Stimulated activated naive CD8-positive, alpha-beta T cell treated with anti-CD3 and anti-CD28 coated beads, Interleukin-15, Interleukin-2, amounts not matched to agents 100 ng/mL and 50 ng/mL, for 24 hours (primary cell): Measurements from ENCODE around the gene PITPNC1.

Source experiments
- H3K27ac Mint-ChIP-seq: one replicate; pipeline ENCODE4 v1.8.0; 2021; ENCODE audit warnings: mild to moderate bottlenecking, mixed read lengths
- H3K27me3 Mint-ChIP-seq: one replicate; pipeline ENCODE4 v1.8.0; 2021; ENCODE audit warnings: mixed read lengths
- H3K36me3 Mint-ChIP-seq: one replicate; pipeline ENCODE4 v1.8.0; 2021; ENCODE audit warnings: low read depth, mixed read lengths
- H3K4me1 Mint-ChIP-seq: one replicate; pipeline ENCODE4 v1.8.0; 2021; ENCODE audit warnings: low read depth, mixed read lengths
- H3K4me3 Mint-ChIP-seq: one replicate; pipeline ENCODE4 v1.8.0; 2021; ENCODE audit warnings: mild to moderate bottlenecking, mixed read lengths
- H3K9me3 Mint-ChIP-seq: one replicate; pipeline ENCODE4 v1.8.0; 2021; ENCODE audit warnings: mixed read lengths

PITPNC1 gene

DNA sequence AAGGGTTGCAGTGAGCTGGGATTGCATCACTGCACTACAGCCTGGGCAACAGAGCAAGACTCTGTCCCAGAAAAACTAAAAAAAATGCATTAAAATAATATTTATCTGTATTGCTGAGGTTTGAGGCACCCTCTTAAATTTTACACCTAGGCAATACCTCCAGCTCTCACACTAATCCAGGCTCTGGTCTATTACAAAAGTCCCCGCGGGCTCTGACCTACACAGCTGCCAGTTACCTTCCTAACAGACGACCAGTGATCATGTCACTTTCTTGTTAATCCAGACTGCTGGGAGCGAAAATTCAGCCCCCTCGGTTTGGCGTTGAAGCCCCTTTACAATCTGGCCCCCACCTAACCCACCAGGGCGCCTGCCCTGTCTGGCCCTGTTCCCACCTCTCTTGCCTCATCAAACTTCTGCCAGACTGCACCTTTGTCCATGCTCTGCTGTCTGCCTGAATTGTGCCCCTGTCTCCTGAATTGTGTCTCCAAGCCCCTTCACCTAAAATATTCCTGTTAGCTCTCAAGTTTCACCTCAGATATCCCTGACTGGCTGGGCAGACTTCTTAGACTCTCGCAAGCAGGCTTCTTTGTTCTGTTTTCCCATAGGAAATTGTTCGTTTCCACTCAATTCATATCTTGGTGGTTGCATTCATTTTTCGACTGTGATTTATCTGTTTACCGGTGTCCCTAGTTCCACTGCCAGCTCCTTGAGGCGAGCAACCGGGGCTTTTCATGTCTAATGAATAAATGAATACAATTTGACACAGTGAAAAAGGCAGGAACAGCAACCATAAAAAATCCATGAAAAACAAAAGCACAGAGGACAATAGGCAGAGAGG lies 65.9 kb downstream of the PITPNC1 start:
- Mint-ChIP-seq H3K9me3 (no peaks in the 10 kb centered on the region), H3K27me3 (no peaks in the 10 kb centered on the region), H3K4me3 (no peak overlapping the region), H3K4me1 (peaks cover 82% of the 10 kb centered on the region), H3K27ac (peak overlapping the region; percentile 72), H3K36me3 (no peaks in the 10 kb centered on the region)

DNA sequence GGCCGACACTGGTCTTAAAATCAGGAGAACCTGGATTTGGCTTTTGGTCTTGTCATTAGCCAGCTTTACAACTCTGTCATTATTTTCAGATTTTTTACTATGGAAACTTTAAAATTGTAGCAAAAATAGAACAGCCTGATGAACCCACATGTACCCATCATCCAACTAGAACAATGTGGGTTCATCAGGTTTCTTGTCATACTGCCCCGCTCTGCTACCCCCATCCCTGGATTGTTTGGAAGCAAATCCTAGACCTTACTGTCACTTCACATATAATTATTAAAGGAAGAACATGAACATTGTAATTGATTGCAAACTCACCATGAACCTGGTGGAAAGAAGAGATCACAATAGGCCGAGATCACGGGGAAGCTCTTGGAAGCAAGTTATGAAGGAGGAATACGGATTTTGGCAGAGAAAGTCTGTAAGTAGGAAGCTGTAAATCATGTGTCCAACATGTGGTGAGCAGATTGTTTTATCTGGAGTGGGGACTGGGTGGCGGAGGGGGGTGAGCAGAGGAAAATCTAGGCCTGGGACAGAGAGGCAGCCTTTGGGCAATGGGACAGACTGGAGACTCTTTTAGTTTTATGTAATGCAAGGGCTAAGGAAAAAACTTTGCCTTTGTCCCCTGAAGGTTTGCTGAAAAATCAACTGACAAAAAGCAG lies 67.0 kb downstream of the PITPNC1 start:
- Mint-ChIP-seq H3K4me3 (no peak overlapping the region), H3K27me3 (no peaks in the 10 kb centered on the region), H3K27ac (peak overlapping the region; percentile 46), H3K9me3 (no peaks in the 10 kb centered on the region), H3K36me3 (no peaks in the 10 kb centered on the region), H3K4me1 (peaks cover 83% of the 10 kb centered on the region)

DNA sequence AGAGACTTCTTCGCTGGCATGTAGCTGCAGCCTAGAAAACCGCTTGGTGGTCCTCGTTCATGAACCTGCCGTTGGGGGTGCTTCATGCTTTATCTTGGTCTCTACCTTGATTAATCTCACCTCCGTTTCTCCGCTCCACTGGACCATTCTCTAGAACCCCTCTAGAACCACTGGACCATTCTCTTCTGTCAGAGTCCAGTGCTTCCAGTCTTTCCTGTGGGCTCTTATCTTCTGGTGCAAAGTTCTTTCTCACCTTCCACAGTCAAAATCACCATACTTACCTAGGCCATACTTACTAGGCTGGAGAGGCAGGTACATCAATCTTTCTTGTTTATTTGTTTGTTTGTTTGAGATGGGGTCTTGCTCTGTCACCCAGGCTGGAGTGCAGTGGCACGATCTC lies 71.4 kb downstream of the PITPNC1 start:
- Mint-ChIP-seq H3K27me3 (no peaks in the 10 kb centered on the region), H3K27ac (peak overlapping the region; percentile 96), H3K36me3 (no peaks in the 10 kb centered on the region), H3K4me1 (peaks cover 89% of the 10 kb centered on the region), H3K9me3 (no peaks in the 10 kb centered on the region), H3K4me3 (no peak overlapping the region)

DNA sequence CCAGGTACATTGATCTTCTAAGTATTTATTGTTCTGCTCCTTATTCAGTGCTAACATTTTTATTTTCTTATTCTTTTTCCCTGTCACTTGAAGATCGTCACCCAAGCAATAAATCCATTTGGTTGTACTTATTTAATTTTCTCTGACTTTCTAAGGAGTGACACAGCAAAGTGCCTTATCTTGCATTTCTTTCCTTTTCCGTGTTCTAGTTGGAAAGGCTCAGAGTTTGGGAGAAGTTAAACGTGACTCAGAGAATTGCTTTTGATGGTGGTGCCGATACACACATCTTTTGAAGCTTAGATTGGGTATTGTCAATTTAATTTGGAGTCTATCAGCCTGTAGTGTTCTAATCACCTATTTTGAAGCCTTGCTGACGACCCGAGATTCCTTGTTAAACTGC lies 72.0 kb downstream of the PITPNC1 start:
- H3K9me3 Mint-ChIP-seq = no peaks in the 10 kb centered on the region
- H3K4me3 Mint-ChIP-seq = peak overlapping the region; percentile 65
- H3K27ac Mint-ChIP-seq = peak overlapping the region; percentile 96

DNA sequence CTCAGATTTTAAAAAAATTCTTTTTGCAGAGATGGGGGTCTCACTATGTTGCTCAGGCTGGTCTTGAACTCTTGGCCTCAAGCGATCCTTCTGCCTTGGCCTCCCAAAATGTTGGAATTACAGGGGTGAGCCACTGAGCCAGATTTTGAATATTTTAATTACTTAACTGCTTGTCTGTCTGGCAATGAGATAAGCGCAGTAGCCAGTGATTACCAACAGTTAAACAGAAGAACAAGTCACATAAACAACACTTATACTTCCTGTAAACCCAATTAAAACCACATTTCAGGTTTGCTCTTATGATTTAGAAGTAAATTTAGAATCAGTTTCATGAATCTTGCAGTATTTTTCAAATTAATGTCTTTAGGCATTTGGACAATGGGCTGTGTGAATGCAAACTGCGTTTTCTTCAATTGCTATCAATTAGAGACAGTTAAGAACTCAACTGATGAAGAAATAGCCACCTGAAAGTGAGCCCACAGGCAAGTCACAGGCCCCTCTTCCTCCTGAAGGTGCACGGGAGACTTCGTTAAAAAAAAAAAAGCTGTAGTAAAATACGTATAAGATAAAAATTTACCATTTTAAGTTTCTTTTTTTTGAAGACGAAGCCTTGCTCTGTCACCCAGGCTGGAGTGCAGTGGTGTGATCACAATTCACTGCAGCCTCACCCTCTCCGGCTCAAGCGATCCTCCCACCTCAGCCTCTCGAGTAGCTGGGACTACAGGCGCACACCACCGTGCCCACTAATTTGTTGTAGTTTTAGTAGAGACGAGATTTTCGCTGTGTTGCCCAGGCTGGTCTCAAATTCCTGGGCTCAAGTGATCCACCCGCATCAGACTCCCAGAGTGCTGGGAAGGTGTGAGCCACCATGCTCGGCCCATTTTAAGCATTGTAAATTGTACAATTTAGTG lies 73.0 kb downstream of the PITPNC1 start:
- no peaks in the 10 kb centered on the region for H3K9me3 Mint-ChIP-seq
- H3K27ac Mint-ChIP-seq = peak overlapping the region; percentile 96
- H3K27me3 Mint-ChIP-seq = no peaks in the 10 kb centered on the region
- peaks cover 90% of the 10 kb centered on the region for H3K4me1 Mint-ChIP-seq
- peak overlapping the region; percentile 65 for H3K4me3 Mint-ChIP-seq
- H3K36me3 Mint-ChIP-seq = no peaks in the 10 kb centered on the region

More for the DNA sequence above, 72.0 kb downstream of the PITPNC1 start:
- H3K4me1 Mint-ChIP-seq = peaks cover 89% of the 10 kb centered on the region
- no peaks in the 10 kb centered on the region for H3K27me3 Mint-ChIP-seq
- H3K36me3 Mint-ChIP-seq = no peaks in the 10 kb centered on the region

DNA sequence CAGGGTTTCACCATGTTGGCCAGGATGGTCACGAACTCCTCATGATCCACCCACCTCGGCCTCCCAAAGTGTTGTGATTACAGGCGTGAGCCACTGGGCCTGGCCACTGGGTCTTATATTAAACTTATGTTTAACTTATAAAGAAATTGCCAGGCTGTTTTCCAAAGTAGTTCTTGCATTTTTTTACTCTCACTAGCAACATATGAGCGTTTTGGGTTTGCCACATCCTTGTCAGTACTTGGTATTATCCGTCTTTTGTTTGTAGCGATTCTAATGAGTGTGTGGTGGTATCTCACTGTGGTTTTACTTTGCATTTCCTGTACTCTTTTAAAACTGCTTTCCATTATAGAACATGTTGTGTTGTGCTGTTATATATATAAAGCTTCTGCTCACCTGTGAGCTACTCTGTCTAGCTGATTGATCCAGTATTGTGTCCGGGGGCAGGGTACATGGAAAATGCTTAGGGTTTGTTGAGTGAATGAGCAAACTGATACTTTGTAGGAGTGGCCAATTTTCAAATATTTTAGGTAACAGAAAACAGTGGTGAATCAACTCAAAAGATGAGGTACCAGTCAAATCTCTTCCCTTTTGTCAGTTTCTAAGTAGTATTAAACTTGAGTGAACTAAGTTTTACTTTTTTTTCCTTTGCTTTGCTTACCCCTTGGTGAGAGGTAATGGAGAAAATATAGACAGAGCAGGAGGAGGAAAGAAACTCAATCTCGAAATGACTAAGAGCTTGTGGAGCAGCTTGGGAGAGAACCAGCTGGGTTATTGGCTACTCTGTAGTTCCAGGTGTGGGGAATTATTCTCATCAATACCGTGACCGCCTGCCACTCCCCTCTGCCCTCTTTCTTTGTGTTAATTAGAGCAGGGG lies 75.8 kb downstream of the PITPNC1 start:
- Mint-ChIP-seq H3K9me3 (peaks cover 2% of the 10 kb centered on the region), H3K4me3 (peak overlapping the region; percentile 73), H3K27ac (peak overlapping the region; percentile 96), H3K36me3 (peaks cover 11% of the 10 kb centered on the region), H3K4me1 (peaks cover 89% of the 10 kb centered on the region), H3K27me3 (no peaks in the 10 kb centered on the region)

DNA sequence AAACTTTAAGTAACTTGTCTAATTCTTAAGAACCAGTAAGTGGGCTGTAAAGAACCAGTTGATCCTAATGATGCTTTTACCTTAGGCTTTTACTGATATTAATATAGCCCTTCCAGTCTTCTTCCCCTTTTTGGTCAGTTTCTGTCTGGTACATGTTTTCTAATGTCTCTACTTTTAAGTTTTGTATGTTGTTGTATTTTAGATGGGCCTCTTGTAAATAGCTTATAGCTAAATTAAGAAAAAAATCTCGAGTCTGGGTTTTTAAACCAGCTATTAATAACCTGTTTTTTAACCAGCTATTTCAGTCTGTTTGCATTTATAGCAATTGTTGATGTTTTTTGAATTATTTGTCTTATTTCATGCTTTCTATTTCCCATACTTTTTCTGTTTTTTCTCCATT lies 79.0 kb downstream of the PITPNC1 start:
- peaks cover 77% of the 10 kb centered on the region for H3K4me1 Mint-ChIP-seq
- H3K27me3 Mint-ChIP-seq = no peaks in the 10 kb centered on the region
- peak overlapping the region; percentile 91 for H3K27ac Mint-ChIP-seq
- H3K4me3 Mint-ChIP-seq = no peak overlapping the region
- H3K9me3 Mint-ChIP-seq = peaks cover 11% of the 10 kb centered on the region
- H3K36me3 Mint-ChIP-seq = peaks cover 27% of the 10 kb centered on the region

DNA sequence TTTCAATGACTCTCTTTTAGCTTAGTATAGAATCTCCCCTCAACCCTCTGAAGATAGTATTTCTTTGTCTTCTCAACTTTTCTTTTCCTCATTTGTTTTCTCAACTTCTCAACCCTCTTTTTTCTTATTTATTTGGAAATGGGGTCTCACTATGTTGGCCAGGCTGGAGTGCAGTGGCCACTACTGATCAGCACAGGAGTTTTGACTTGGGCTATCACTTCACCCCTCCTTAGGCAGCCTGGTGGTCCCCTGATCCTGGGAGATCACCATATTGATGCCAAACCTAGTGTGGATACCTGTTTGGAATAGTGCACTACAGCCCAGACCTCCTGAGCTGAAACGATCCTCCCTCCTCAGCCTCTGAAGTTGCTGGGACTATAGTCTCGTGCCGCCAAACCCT lies 79.8 kb downstream of the PITPNC1 start:
- H3K27me3 Mint-ChIP-seq = no peaks in the 10 kb centered on the region
- peaks cover 11% of the 10 kb centered on the region for H3K9me3 Mint-ChIP-seq
- H3K4me3 Mint-ChIP-seq = no peak overlapping the region
- H3K36me3 Mint-ChIP-seq = peaks cover 30% of the 10 kb centered on the region
- H3K4me1 Mint-ChIP-seq = peaks cover 77% of the 10 kb centered on the region
- peak overlapping the region; percentile 72 for H3K27ac Mint-ChIP-seq

DNA sequence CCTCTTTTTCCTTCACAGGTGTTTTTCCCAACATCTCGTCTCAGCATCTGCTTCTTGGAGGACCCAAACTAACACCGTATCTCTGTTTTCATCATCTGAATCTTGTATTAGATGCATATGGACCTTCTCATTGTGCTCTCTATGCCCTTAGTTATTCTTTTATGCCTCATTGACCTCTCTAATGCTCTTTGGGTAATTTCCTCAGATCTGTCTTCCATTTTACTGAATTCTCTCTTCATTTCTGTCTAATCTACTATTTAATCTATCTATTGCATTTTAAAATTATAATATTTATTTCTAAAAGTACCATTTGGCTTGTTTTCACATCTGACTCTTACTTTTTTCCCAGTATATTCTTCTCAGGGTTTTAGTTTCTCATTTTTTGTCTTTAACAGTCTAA lies 81.1 kb downstream of the PITPNC1 start:
- peaks cover 33% of the 10 kb centered on the region for H3K36me3 Mint-ChIP-seq
- no peaks in the 10 kb centered on the region for H3K27me3 Mint-ChIP-seq
- H3K4me1 Mint-ChIP-seq = peaks cover 76% of the 10 kb centered on the region
- peaks cover 11% of the 10 kb centered on the region for H3K9me3 Mint-ChIP-seq
- H3K27ac Mint-ChIP-seq = peak overlapping the region; percentile 42
- no peak overlapping the region for H3K4me3 Mint-ChIP-seq

DNA sequence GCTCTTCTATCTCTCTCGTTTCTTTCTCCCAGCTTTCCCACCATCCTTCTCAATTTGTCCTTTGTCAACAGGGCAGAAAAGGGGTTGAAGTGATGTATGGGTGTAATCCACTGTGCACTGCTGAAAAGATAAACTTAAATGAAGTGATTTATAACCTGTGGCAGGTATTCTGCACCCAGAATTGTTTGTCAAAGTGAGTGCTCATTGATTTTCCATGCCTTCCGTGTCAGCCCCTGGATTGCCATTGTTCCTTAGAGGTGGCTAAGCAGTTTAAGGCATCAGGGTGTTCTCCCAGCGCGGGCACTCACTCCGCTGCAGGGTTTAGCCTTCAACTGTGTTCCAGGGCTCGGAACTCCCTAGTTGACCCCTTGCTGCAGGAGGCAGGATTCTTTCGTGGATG lies 82.9 kb downstream of the PITPNC1 start:
- H3K27me3 Mint-ChIP-seq = no peaks in the 10 kb centered on the region
- H3K4me1 Mint-ChIP-seq = peaks cover 76% of the 10 kb centered on the region
- H3K27ac Mint-ChIP-seq = peak overlapping the region; percentile 21
- no peak overlapping the region for H3K4me3 Mint-ChIP-seq
- H3K9me3 Mint-ChIP-seq = peaks cover 11% of the 10 kb centered on the region
- H3K36me3 Mint-ChIP-seq = peaks cover 36% of the 10 kb centered on the region

DNA sequence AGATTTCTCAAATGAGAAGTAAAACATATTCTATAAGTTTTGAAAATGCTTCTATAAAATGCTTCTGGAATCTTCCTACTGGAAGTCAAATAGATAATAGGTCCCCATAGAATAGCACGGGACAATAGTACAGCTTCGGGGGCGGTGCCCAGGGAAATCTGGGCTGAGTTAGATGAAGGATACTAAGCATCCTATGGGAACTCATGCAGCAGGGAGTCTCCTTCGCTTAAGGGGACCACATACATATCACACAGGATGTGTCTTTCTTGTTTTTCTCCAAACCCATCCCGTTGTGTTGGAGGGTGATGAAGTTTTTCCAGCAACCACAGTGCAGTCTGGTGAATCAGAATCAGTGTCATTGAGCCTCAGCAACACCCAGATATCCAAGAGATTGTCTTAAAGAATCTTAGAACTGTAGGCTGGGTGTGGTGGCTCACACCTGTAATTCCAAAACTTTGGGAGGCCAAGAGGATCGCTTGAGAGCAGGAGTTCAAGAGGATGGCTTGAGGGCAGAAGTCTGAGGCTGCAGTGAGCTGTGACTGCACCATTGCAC lies 84.2 kb downstream of the PITPNC1 start:
- Mint-ChIP-seq H3K36me3 (peaks cover 36% of the 10 kb centered on the region), H3K27ac (peak overlapping the region; percentile 88), H3K4me3 (peak overlapping the region; percentile 56), H3K4me1 (peaks cover 73% of the 10 kb centered on the region), H3K9me3 (peaks cover 11% of the 10 kb centered on the region), H3K27me3 (no peaks in the 10 kb centered on the region)

DNA sequence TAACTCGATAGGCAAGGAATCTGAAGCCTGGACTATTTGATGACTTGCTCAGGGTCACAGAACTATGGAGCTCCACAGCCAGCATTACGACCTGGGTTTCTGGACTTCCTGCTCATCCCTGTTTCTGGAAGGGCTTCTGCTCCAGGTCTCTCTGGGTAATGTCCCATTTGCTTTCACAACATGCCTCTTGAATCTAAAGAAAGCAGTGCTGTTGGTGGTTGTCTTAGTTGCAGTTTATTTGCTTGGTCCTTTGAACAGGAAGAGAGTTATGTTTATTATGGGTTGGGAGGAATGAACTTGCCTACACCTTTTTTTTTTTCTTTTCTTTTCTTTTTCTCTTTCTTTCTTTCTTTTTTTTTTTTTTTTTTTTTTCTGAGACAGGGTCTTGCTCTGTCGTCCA lies 84.8 kb downstream of the PITPNC1 start:
- Mint-ChIP-seq H3K27ac (peak overlapping the region; percentile 88), H3K27me3 (no peaks in the 10 kb centered on the region), H3K9me3 (peaks cover 11% of the 10 kb centered on the region), H3K4me3 (peak overlapping the region; percentile 56), H3K4me1 (peaks cover 75% of the 10 kb centered on the region), H3K36me3 (peaks cover 34% of the 10 kb centered on the region)

DNA sequence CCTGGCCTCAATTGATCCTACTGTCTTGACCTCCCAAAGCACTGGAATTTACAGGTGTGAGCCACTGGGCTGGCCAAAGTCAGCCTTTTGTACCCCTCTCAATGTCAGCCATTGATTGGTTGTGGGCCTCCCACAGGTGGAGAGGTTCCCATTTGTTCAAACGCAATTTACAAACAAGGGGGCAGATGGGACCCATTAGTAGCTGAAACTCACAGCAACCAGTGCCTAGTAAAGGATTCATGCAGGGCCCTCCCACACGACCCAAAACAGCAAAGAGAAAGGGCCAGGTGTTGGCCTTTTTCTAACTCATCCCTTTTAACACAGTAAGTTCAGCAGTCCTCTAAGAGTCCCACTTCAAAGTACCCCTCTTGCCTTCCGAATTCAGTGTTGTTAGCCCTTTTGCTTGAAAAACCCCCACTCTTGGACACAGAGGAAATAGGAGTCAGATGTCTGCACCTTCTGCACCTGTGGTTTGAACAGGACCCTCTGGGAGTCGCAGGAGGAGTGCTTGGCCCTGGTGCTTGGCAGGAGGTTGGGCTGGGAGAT lies 89.2 kb downstream of the PITPNC1 start:
- no peak overlapping the region for H3K4me3 Mint-ChIP-seq
- H3K27ac Mint-ChIP-seq = peak overlapping the region; percentile 58
- H3K9me3 Mint-ChIP-seq = no peaks in the 10 kb centered on the region
- peaks cover 82% of the 10 kb centered on the region for H3K4me1 Mint-ChIP-seq
- no peaks in the 10 kb centered on the region for H3K27me3 Mint-ChIP-seq
- H3K36me3 Mint-ChIP-seq = peaks cover 9% of the 10 kb centered on the region
